ENCODE results near the gene HECW1. TPM values are rescaled to one million over a fixed set of nuclear protein-coding genes. Genes with fewer than 3 reads are reported as not detected.
"Not testable (repeated sequence)": the region's sequence is repeated elsewhere in the genome, so short reads cannot be mapped to it uniquely, and the experiment has no call there.

Gene HECW1
- total RNA-seq, 1 experiment from 2014 or later, result 19.1 TPM

DNA sequence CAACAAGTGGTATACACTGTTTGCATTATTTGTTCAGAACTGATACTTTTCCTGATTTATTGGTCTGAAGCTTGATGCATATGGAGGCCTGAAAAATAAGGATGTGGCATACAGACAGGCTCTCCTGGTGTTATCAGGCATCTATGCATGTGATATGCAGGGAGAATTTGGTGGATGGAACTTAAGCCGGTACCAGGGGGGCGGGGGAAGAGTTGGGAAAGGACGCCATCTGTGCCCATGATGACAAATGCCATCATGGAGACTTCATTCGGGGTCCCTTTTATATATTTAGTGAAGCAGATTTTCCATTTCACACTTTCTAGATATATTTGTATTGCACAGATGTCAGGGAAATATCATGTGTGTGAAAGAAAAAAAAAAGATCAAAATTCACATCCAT, 5.4 kb downstream of the HECW1 start:
- no peak for DNase-seq (ENCODE audit: low read depth in 1 of 2, low spot score in 2 of 2)
- H3K36me3 ChIP-seq, result no peaks in the 10 kb centered on the region
- peaks cover 17% of the 10 kb centered on the region for H3K27me3 ChIP-seq (replicated peaks)
- H3K4me3 ChIP-seq, result no peak overlapping the region
- H3K27ac ChIP-seq, result peak overlapping the region; percentile 31
- no peaks in the 10 kb centered on the region for H3K9me3 ChIP-seq (replicated peaks)
- H3K4me1 ChIP-seq (replicated peaks), result peaks cover 67% of the 10 kb centered on the region

- H3K27ac ChIP-seq, result no peak overlapping the region
- DNase-seq (ENCODE audit: low read depth in 1 of 2, low spot score in 2 of 2), result no peak
- no peaks in the 10 kb centered on the region for H3K36me3 ChIP-seq
- no peaks in the 10 kb centered on the region for H3K9me3 ChIP-seq (replicated peaks)
- peaks cover 13% of the 10 kb centered on the region for H3K27me3 ChIP-seq (replicated peaks)
- H3K4me3 ChIP-seq, result no peak overlapping the region
- peaks cover 63% of the 10 kb centered on the region for H3K4me1 ChIP-seq (replicated peaks)
These were observed 5.9 kb downstream of the HECW1 start for GRCh38 chr7:43118313-43118712.

DNA sequence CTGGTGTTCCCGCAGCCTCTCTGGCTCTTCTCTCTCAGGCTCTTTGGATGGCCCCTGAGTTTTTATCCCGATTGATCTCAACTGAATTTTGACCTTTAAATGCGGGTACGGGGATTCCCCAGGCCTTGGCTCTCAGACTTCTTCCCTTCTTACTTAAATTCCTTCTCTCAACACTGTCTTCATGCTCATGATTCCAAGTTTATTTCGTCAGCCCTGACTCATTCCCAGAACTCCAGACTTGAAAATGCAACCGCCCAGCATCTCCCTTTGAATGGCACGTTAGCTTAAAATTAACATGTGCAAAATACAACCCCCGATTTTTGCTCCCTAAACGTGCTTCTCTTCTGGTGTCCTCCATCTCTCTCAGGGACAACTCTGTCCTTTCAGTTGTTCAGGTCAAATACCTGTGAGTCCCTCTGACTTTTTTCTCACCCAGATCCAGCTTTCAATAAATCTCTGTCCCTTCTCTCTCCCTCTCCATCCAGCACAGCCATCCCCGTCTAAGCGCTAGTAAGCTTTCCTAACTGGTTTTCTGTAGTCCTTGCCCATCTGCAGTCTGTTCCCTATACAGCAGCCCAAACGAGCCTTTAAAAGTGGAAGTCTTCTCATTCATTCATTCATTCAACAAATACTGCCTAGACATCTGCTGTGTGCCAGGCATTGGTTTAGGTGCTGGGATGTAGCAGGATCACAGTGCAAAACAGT, 7.1 kb downstream of the HECW1 start:
- H3K27me3 ChIP-seq (replicated peaks), result peaks cover under 1% of the 10 kb centered on the region
- H3K9me3 ChIP-seq (replicated peaks), result no peaks in the 10 kb centered on the region
- H3K27ac ChIP-seq, result peak overlapping the region; percentile 64
- peak; percentile 54 to 77 for DNase-seq (ENCODE audit: low read depth in 1 of 2, low spot score in 2 of 2)
- no peaks in the 10 kb centered on the region for H3K36me3 ChIP-seq
- peaks cover 51% of the 10 kb centered on the region for H3K4me1 ChIP-seq (replicated peaks)
- no peak overlapping the region for H3K4me3 ChIP-seq

- no peak for DNase-seq (ENCODE audit: low read depth in 1 of 2, low spot score in 2 of 2)
- Histone ChIP-seq H3K27me3 (replicated peaks) (no peaks in the 10 kb centered on the region), H3K4me1 (replicated peaks) (peaks cover 36% of the 10 kb centered on the region), H3K9me3 (replicated peaks) (no peaks in the 10 kb centered on the region), H3K4me3 (no peak overlapping the region), H3K27ac (no peak overlapping the region), H3K36me3 (no peaks in the 10 kb centered on the region)
These were observed 9.5 kb downstream of the HECW1 start for GRCh38 chr7:43121973-43122372.

- Histone ChIP-seq H3K4me3 (no peak overlapping the region), H3K27ac (no peak overlapping the region), H3K9me3 (replicated peaks) (no peaks in the 10 kb centered on the region), H3K4me1 (replicated peaks) (peaks cover 24% of the 10 kb centered on the region), H3K27me3 (replicated peaks) (no peaks in the 10 kb centered on the region), H3K36me3 (no peaks in the 10 kb centered on the region)
- no peak for DNase-seq (ENCODE audit: low read depth in 1 of 2, low spot score in 2 of 2)
These were observed 11.0 kb downstream of the HECW1 start for GRCh38 chr7:43123457-43123856.

DNA sequence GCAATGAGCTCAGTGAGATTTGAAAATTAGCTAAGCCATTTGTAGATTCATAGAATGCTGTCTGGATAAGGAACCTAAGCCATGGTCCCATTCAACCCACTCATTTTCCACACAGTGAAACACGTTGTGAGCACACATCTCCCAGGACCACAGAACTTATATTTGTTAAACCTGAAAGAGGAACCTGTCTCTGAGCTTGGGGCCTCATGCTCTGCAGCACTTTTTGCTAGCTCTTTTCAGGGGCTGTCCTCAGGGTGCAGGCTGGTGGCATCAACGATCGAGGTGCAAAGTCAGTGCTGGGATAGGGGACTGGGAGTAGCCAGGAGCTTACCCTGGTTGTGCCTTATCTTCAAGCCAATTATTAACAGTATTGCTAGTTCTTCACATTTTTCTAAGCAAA, 11.9 kb downstream of the HECW1 start:
- Histone ChIP-seq H3K27ac (no peak overlapping the region), H3K36me3 (no peaks in the 10 kb centered on the region), H3K4me1 (replicated peaks) (peaks cover 15% of the 10 kb centered on the region)

DNA sequence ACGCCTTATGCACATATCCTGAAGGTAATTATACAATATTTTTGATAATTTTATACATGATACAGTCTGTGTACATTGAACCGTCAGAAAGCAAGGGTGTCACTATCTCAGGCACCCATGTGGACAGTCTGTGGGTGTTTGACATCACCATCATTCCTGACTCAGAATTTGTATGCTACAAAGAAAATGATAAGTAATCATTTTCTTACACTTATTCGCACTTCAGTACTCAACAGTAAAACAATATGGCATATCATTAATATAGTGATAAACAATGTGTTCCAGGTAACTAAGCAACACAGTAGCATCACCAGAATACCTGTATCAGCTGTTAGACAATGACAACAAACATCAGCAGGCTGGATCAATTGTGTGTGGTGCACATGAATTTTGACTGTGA, 17.9 kb downstream of the HECW1 start:
- no peaks in the 10 kb centered on the region for H3K27me3 ChIP-seq (replicated peaks)
- no peak overlapping the region for H3K4me3 ChIP-seq
- DNase-seq (ENCODE audit: low read depth in 1 of 2, low spot score in 2 of 2), result no peak
- peaks cover 6% of the 10 kb centered on the region for H3K4me1 ChIP-seq (replicated peaks)
- H3K9me3 ChIP-seq (replicated peaks), result no peaks in the 10 kb centered on the region
- H3K27ac ChIP-seq, result no peak overlapping the region
- no peaks in the 10 kb centered on the region for H3K36me3 ChIP-seq

More for the DNA sequence above, 11.9 kb downstream of the HECW1 start:
- no peak overlapping the region for H3K4me3 ChIP-seq
- H3K9me3 ChIP-seq (replicated peaks), result no peaks in the 10 kb centered on the region
- no peak for DNase-seq (ENCODE audit: low read depth in 1 of 2, low spot score in 2 of 2)
- H3K27me3 ChIP-seq (replicated peaks), result no peaks in the 10 kb centered on the region

DNA sequence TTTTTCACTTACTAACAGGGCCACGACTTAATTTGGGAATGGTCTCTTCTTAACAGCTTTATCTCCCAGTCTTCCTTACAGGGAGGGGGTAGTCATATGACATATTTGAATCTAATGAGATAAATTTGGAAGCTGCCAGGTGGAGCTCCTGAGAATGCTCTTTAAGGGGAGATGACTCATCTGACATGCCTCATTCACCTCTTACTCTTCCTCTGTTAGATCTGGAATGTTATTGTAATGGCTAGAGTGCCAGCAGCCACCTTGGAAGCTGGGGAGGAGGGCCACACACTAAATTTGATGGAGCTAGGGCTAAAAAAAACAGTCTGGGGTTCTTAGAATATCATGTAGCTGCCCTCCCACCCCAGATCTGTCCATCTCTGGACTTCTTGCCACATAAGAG, 22.7 kb downstream of the HECW1 start:
- Histone ChIP-seq H3K9me3 (replicated peaks) (no peaks in the 10 kb centered on the region), H3K36me3 (no peaks in the 10 kb centered on the region), H3K4me3 (no peak overlapping the region), H3K27me3 (replicated peaks) (no peaks in the 10 kb centered on the region), H3K4me1 (replicated peaks) (peaks cover 50% of the 10 kb centered on the region), H3K27ac (no peak overlapping the region)
- peak in 1 of 2 experiments; percentile 29 for DNase-seq (ENCODE audit: low read depth in 1 of 2, low spot score in 2 of 2)

DNA sequence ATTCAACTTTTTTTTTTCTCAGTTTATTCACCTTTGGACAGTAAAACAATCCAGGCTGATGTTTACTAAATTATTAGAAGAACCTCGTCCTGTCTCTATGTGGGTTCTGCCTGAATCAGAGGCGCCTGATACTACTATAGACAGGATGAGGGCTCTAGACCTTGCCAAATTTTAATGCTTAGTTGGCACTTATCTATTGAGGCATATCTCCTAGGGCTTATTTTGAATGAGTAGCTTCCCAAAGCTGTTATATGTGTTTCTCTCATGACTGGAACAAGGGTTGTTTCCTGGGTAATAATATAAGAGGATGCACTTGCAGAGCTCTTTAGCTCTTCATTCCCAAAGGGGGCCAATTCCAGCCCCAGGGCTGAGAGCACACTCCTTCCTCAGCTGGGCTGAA, 23.6 kb downstream of the HECW1 start:
- H3K9me3 ChIP-seq (replicated peaks), result no peaks in the 10 kb centered on the region
- no peak overlapping the region for H3K27ac ChIP-seq
- H3K27me3 ChIP-seq (replicated peaks), result no peaks in the 10 kb centered on the region
- H3K36me3 ChIP-seq, result no peaks in the 10 kb centered on the region
- H3K4me3 ChIP-seq, result no peak overlapping the region
- H3K4me1 ChIP-seq (replicated peaks), result peaks cover 50% of the 10 kb centered on the region
- DNase-seq (ENCODE audit: low read depth in 1 of 2, low spot score in 2 of 2), result no peak

DNA sequence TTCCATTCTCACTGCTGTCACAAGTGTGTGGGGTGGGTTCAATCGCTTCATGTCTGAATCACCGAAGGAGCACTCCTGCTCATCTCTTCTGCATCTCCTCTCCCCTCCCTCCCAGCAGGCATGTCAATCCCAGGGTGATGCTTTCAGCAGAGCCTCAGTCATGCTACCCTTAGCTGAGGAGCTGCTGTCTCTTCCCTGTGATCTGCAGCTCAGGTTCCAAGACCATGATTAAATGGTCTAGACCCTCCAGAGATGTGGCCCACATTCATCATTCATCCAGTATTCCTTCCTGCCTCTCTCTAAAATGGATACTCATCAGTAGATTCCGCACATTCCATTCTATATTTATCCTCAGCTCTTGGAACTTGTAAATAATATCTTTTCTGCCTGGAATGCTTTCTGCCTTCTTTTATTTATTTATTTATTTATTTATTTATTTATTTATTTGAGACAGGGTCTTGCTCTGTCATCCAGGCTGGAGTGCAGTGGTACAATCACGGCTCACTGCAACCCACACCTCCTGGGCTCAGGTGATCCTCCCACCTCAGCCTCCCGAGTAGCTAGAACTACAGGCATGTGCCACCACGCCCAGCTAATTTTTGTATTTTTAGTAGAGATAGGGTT, 24.8 kb downstream of the HECW1 start:
- H3K27me3 ChIP-seq (replicated peaks); H3K36me3 ChIP-seq; H3K9me3 ChIP-seq (replicated peaks); H3K4me3 ChIP-seq: not testable (repeated sequence)
- Histone ChIP-seq H3K4me1 (replicated peaks) (peaks cover 50% of the 10 kb centered on the region), H3K27ac (peak overlapping the region; percentile 84)
- peak; percentile 53 to 72 for DNase-seq (ENCODE audit: low read depth in 1 of 2, low spot score in 2 of 2)

DNA sequence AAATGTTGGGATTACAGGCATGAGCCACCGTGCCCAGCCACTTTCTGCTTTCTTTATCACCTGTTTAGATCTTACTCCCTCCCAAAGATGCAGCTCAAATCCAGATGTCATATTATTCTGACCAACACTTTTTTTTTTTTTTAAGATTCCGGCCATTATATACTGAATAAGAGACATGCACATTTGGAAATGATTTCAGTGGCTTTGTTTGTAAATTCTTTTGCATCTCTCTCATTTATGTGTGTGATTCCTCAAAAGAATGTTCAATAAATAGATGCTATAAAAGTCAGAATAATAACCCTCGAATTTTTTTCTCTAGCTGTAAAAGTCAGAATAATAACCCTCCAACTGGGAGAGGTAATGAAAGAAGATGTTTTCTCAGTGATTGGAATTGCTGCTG, 25.4 kb downstream of the HECW1 start:
- H3K36me3 ChIP-seq, result no peaks in the 10 kb centered on the region
- no peaks in the 10 kb centered on the region for H3K9me3 ChIP-seq (replicated peaks)
- no peak overlapping the region for H3K4me3 ChIP-seq
- peaks cover 50% of the 10 kb centered on the region for H3K4me1 ChIP-seq (replicated peaks)
- peak in 1 of 2 experiments; percentile 76 for DNase-seq (ENCODE audit: low read depth in 1 of 2, low spot score in 2 of 2)
- H3K27me3 ChIP-seq (replicated peaks), result no peaks in the 10 kb centered on the region
- H3K27ac ChIP-seq, result peak overlapping the region; percentile 84

DNA sequence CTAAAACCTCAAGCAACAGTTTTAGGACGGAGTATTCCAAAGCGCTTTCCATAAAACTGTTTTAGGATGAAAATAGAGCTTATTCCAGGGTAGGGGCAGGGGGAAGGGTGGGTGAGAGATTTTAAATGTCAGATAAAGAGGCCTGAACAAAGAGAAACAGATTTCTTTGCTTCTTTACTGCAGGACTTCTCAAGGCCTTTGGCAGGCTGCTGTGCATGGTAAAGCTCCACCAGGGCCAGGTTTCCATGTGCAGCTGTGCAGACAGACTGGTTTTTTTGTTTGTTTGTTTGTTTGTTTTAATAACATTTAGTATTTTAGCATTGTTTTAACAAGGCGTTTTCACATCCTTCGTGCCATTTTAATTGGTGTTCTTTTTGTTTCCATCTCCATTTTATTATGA, 26.3 kb downstream of the HECW1 start:
- Histone ChIP-seq H3K4me3 (no peak overlapping the region), H3K27ac (peak overlapping the region; percentile 84), H3K36me3 (no peaks in the 10 kb centered on the region), H3K4me1 (replicated peaks) (peaks cover 50% of the 10 kb centered on the region), H3K27me3 (replicated peaks) (no peaks in the 10 kb centered on the region), H3K9me3 (replicated peaks) (no peaks in the 10 kb centered on the region)
- no peak for DNase-seq (ENCODE audit: low read depth in 1 of 2, low spot score in 2 of 2)

- Histone ChIP-seq H3K9me3 (replicated peaks) (no peaks in the 10 kb centered on the region), H3K27ac (peak overlapping the region; percentile 84)
- DNase-seq (ENCODE audit: low read depth in 1 of 2, low spot score in 2 of 2), result peak; percentile 73 to 74
These were observed 26.7 kb downstream of the HECW1 start for GRCh38 chr7:43139137-43139536.

GRCh38 chr7:43140186-43140585, 27.7 kb downstream of the HECW1 start:
- H3K4me1 ChIP-seq (replicated peaks), result peaks cover 46% of the 10 kb centered on the region
- no peak overlapping the region for H3K4me3 ChIP-seq
- no peaks in the 10 kb centered on the region for H3K36me3 ChIP-seq
- no peaks in the 10 kb centered on the region for H3K27me3 ChIP-seq (replicated peaks)
- no peaks in the 10 kb centered on the region for H3K9me3 ChIP-seq (replicated peaks)
- H3K27ac ChIP-seq, result no peak overlapping the region; the same call in 1 of the 2 replicates
- no peak for DNase-seq (ENCODE audit: low read depth in 1 of 2, low spot score in 2 of 2)

More at GRCh38 chr7:43139137-43139536, 26.7 kb downstream of the HECW1 start:
- Histone ChIP-seq H3K4me1 (replicated peaks) (peaks cover 50% of the 10 kb centered on the region), H3K36me3 (no peaks in the 10 kb centered on the region), H3K4me3 (no peak overlapping the region), H3K27me3 (replicated peaks) (no peaks in the 10 kb centered on the region)
